ENCODE measurements around the gene MARCHF6.

DNA sequence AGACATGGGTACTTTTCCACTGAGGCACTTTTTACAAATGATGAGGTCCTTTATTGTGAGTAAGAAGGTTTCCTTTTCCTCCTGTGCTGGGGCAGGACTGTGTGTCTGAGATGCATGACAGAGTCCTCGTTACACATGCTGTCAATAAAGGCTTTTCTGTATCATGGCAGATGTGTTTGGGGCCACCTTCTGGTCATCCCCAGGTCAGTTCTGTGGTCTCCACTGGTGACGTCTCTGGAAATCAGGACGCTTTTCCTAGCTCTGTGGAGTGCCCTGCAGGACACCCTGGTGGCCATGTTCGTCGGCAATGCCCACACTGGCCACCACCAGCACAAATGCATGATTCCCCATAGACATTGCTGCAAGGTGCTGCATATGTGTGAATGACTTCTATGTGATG is 48.6 kb upstream of the MARCHF6 start:
- TF ChIP-seq, protein P1, sequence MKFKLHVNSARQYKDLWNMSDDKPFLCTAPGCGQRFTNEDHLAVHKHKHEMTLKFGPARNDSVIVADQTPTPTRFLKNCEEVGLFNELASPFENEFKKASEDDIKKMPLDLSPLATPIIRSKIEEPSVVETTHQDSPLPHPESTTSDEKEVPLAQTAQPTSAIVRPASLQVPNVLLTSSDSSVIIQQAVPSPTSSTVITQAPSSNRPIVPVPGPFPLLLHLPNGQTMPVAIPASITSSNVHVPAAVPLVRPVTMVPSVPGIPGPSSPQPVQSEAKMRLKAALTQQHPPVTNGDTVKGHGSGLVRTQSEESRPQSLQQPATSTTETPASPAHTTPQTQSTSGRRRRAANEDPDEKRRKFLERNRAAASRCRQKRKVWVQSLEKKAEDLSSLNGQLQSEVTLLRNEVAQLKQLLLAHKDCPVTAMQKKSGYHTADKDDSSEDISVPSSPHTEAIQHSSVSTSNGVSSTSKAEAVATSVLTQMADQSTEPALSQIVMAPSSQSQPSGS (CRISPR knock-in tag; IDR thresholded peaks at IDR 0.05; ENCODE audit: borderline replicate concordance, low read depth), result no peak
- TF ChIP-seq, protein P2, sequence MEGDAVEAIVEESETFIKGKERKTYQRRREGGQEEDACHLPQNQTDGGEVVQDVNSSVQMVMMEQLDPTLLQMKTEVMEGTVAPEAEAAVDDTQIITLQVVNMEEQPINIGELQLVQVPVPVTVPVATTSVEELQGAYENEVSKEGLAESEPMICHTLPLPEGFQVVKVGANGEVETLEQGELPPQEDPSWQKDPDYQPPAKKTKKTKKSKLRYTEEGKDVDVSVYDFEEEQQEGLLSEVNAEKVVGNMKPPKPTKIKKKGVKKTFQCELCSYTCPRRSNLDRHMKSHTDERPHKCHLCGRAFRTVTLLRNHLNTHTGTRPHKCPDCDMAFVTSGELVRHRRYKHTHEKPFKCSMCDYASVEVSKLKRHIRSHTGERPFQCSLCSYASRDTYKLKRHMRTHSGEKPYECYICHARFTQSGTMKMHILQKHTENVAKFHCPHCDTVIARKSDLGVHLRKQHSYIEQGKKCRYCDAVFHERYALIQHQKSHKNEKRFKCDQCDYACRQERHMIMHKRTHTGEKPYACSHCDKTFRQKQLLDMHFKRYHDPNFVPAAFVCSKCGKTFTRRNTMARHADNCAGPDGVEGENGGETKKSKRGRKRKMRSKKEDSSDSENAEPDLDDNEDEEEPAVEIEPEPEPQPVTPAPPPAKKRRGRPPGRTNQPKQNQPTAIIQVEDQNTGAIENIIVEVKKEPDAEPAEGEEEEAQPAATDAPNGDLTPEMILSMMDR (IDR thresholded peaks at IDR 0.05), result no peak
- TF ChIP-seq, protein P3, sequence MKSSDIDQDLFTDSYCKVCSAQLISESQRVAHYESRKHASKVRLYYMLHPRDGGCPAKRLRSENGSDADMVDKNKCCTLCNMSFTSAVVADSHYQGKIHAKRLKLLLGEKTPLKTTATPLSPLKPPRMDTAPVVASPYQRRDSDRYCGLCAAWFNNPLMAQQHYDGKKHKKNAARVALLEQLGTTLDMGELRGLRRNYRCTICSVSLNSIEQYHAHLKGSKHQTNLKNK (CRISPR knock-in tag; IDR thresholded peaks at IDR 0.05), result no peak
- TF ChIP-seq ETV6 (CRISPR knock-in tag; IDR thresholded peaks at IDR 0.05), result no peak
- TF ChIP-seq, protein P4, sequence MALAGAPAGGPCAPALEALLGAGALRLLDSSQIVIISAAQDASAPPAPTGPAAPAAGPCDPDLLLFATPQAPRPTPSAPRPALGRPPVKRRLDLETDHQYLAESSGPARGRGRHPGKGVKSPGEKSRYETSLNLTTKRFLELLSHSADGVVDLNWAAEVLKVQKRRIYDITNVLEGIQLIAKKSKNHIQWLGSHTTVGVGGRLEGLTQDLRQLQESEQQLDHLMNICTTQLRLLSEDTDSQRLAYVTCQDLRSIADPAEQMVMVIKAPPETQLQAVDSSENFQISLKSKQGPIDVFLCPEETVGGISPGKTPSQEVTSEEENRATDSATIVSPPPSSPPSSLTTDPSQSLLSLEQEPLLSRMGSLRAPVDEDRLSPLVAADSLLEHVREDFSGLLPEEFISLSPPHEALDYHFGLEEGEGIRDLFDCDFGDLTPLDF (CRISPR knock-in tag; IDR thresholded peaks at IDR 0.05), result no peak
- TF ChIP-seq, protein P5, sequence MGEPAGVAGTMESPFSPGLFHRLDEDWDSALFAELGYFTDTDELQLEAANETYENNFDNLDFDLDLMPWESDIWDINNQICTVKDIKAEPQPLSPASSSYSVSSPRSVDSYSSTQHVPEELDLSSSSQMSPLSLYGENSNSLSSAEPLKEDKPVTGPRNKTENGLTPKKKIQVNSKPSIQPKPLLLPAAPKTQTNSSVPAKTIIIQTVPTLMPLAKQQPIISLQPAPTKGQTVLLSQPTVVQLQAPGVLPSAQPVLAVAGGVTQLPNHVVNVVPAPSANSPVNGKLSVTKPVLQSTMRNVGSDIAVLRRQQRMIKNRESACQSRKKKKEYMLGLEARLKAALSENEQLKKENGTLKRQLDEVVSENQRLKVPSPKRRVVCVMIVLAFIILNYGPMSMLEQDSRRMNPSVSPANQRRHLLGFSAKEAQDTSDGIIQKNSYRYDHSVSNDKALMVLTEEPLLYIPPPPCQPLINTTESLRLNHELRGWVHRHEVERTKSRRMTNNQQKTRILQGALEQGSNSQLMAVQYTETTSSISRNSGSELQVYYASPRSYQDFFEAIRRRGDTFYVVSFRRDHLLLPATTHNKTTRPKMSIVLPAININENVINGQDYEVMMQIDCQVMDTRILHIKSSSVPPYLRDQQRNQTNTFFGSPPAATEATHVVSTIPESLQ (CRISPR knock-in tag; IDR thresholded peaks at IDR 0.05), result no peak
- TF ChIP-seq JUN (CRISPR knock-in tag; IDR thresholded peaks at IDR 0.05), result no peak
- no peak for TF ChIP-seq SMAD4 (CRISPR knock-in tag; IDR thresholded peaks at IDR 0.05)
- TF ChIP-seq, protein P6, sequence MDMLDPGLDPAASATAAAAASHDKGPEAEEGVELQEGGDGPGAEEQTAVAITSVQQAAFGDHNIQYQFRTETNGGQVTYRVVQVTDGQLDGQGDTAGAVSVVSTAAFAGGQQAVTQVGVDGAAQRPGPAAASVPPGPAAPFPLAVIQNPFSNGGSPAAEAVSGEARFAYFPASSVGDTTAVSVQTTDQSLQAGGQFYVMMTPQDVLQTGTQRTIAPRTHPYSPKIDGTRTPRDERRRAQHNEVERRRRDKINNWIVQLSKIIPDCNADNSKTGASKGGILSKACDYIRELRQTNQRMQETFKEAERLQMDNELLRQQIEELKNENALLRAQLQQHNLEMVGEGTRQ (CRISPR knock-in tag; IDR thresholded peaks at IDR 0.05), result no peak
- TF ChIP-seq NR3C1 (CRISPR knock-in tag; conservative IDR thresholded peaks at IDR 0.05; ENCODE audit: low read depth), result no peak
- no peak for TF ChIP-seq RELA (CRISPR knock-in tag; IDR thresholded peaks at IDR 0.05; ENCODE audit: borderline replicate concordance)
- TF ChIP-seq, protein P7, sequence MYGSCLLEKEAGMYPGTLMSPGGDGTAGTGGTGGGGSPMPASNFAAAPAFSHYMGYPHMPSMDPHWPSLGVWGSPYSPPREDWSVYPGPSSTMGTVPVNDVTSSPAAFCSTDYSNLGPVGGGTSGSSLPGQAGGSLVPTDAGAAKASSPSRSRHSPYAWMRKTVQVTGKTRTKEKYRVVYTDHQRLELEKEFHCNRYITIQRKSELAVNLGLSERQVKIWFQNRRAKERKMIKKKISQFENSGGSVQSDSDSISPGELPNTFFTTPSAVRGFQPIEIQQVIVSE (CRISPR knock-in tag; IDR thresholded peaks at IDR 0.05; ENCODE audit: borderline replicate concordance), result no peak
- TF ChIP-seq, protein P8, sequence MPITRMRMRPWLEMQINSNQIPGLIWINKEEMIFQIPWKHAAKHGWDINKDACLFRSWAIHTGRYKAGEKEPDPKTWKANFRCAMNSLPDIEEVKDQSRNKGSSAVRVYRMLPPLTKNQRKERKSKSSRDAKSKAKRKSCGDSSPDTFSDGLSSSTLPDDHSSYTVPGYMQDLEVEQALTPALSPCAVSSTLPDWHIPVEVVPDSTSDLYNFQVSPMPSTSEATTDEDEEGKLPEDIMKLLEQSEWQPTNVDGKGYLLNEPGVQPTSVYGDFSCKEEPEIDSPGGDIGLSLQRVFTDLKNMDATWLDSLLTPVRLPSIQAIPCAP (CRISPR knock-in tag; IDR thresholded peaks at IDR 0.05), result no peak

Data from WTC11 (cell line).